Colonic mucosa (tissue), 4 donors: ENCODE data around the gene PRXL2B. TPM values are rescaled to one million over a fixed set of nuclear protein-coding genes. Genes with fewer than 3 reads are reported as not detected.
"Not testable (repeated sequence)": the region's sequence is repeated elsewhere in the genome, so short reads cannot be mapped to it uniquely, and the experiment has no call there.

Experiments used
- DNase-seq: peaks from one replicate; pipeline ENCODE4 v3.0.0-alpha.2; 2020
- H3K27ac ChIP-seq: fragments of 200-600 bp; one replicate; pipeline ENCODE4 v1.8.0; 2021
- H3K27me3 ChIP-seq: fragments of 200-600 bp; one replicate; pipeline ENCODE4 v1.8.0; 2021
- H3K36me3 ChIP-seq: fragments of 200-600 bp; one replicate; pipeline ENCODE4 v1.8.0; 2021
- H3K4me1 ChIP-seq: fragments of 200-600 bp; one replicate; pipeline ENCODE4 v1.8.0; 2021; ENCODE audit warnings: mild to moderate bottlenecking
- H3K4me3 ChIP-seq: fragments of 200-600 bp; one replicate; pipeline ENCODE4 v1.8.0; 2021
- H3K9ac ChIP-seq, 2 donors: one replicate each; pipeline ENCODE4 v1.7.0; 2013; ENCODE audit warnings: control low read depth in 2 of 2, low read depth in 2 of 2, low read length in 2 of 2
- H3K9me3 ChIP-seq: fragments of 200-600 bp; one replicate; pipeline ENCODE4 v1.8.0; 2021
- CTCF ChIP-seq: fragments of 200-600 bp; IDR thresholded peaks from one replicate; pipeline ENCODE4 v1.8.0; 2022; ENCODE audit warnings: antibody characterized with exemption, mild to moderate bottlenecking
- intact Hi-C: fragments of 100-400 bp; cut with DNase I; formaldehyde crosslinking; loops from one replicate; pipeline ENCODE4 v1.14.1; 2022
- total RNA-seq, 2 donors: library from RNA; stranded (reverse); fragmentation: NEBNext Ultra II Directional in 1 of 2; extraction: Animal tissue kit (Norgen Biotek cat#: 25700) in 1 of 2; gene quantifications; one replicate each; pipeline ENCODE4 v1.2.1, GENCODE V29; 2021
- donor health status: healthy.
- donor health status: DM: no; HTN: no; CAD: no.
- donor health status: DM: no; HTN: no; CAD: no.

PRXL2B gene
- total RNA-seq, 2 donors from 2014 or later, result 105 to 120 TPM

GRCh38 chr1:2564815-2565374, 21.7 kb upstream of the PRXL2B start:
- peaks cover 3% of the 10 kb centered on the region for H3K4me1 ChIP-seq
- intact Hi-C loops, result no loop called here
- no peaks in the 10 kb centered on the region for H3K36me3 ChIP-seq
- H3K27me3 ChIP-seq, result no peaks in the 10 kb centered on the region
- no peaks in the 10 kb centered on the region for H3K9me3 ChIP-seq
- H3K27ac ChIP-seq, result no peak overlapping the region
- H3K4me3 ChIP-seq, result no peak overlapping the region
- no peak for TF ChIP-seq CTCF
- DNase-seq, result no peak
- H3K9ac ChIP-seq, result peak overlapping the region in 1 of 2 donors; percentile 71

GRCh38 chr1:2566101-2567045, 20.2 kb upstream of the PRXL2B start:
- no peak overlapping the region for H3K27ac ChIP-seq
- peak overlapping the region in 1 of 2 donors; percentile 4 for H3K9ac ChIP-seq
- no peak overlapping the region for H3K4me3 ChIP-seq
- no peaks in the 10 kb centered on the region for H3K36me3 ChIP-seq
- intact Hi-C loops, result no loop called here
- no peaks in the 10 kb centered on the region for H3K9me3 ChIP-seq
- peaks cover 3% of the 10 kb centered on the region for H3K4me1 ChIP-seq
- no peaks in the 10 kb centered on the region for H3K27me3 ChIP-seq
- no peak for DNase-seq
- TF ChIP-seq CTCF, result no peak

GRCh38 chr1:2567083-2567679, 19.4 kb upstream of the PRXL2B start:
- Histone ChIP-seq H3K9ac (no peak overlapping the region), H3K4me1 (peaks cover 3% of the 10 kb centered on the region), H3K27ac (no peak overlapping the region), H3K4me3 (no peak overlapping the region), H3K36me3 (no peaks in the 10 kb centered on the region), H3K9me3 (no peaks in the 10 kb centered on the region), H3K27me3 (no peaks in the 10 kb centered on the region)
- intact Hi-C loops, result no loop called here
- TF ChIP-seq CTCF, result no peak
- no peak for DNase-seq

- H3K36me3 ChIP-seq, DNase-seq, H3K4me3 ChIP-seq, H3K27ac ChIP-seq, intact Hi-C loops, H3K9me3 ChIP-seq, H3K9ac ChIP-seq, H3K27me3 ChIP-seq, H3K4me1 ChIP-seq: not testable (repeated sequence)
Measured at GRCh38 chr1:2568187-2568816, 18.3 kb upstream of the PRXL2B start.

- H3K36me3 ChIP-seq, result no peaks in the 10 kb centered on the region
- H3K4me3 ChIP-seq, result no peak overlapping the region
- DNase-seq, result no peak
- peaks cover 3% of the 10 kb centered on the region for H3K4me1 ChIP-seq
- H3K9me3 ChIP-seq, result no peaks in the 10 kb centered on the region
- intact Hi-C loops, result no loop called here
- H3K27me3 ChIP-seq, result no peaks in the 10 kb centered on the region
- no peak for TF ChIP-seq CTCF
- no peak overlapping the region for H3K9ac ChIP-seq
- H3K27ac ChIP-seq, result no peak overlapping the region
Measured at GRCh38 chr1:2569060-2569459, 17.5 kb upstream of the PRXL2B start.

GRCh38 chr1:2569703-2570102, 16.9 kb upstream of the PRXL2B start:
- H3K9ac ChIP-seq, result not testable (repeated sequence)

More at GRCh38 chr1:2569703-2570102, 16.9 kb upstream of the PRXL2B start:
- H3K9me3 ChIP-seq, H3K27me3 ChIP-seq, intact Hi-C loops, H3K4me3 ChIP-seq, H3K4me1 ChIP-seq, DNase-seq, H3K27ac ChIP-seq, H3K36me3 ChIP-seq: not testable (repeated sequence)
